Lung (tissue), 16 donors: ENCODE data around the gene GSPT1. TPM values are rescaled to one million over a fixed set of nuclear protein-coding genes. Genes with fewer than 3 reads are reported as not detected.
"Not testable (repeated sequence)": the region's sequence is repeated elsewhere in the genome, so short reads cannot be mapped to it uniquely, and the experiment has no call there.

ENCODE experiments used
- ATAC-seq: fragments of 200-7000 bp; cut with Tn5 transposase; one replicate; pipeline ENCODE4 v1.9.1; 2020; ENCODE audit warnings: moderate number of reproducible peaks; ENCODE audit not compliant: insufficient read depth, low FRiP score
- DNase-seq, 3 donors: peaks; one replicate each; pipeline ENCODE4 v3.0.0-alpha.2; 2013 to 2017
- H3K27ac ChIP-seq, 2 donors: one replicate each; pipeline ENCODE4 v1.5.1; 2013; ENCODE audit warnings: mild to moderate bottlenecking in 2 of 2, moderate library complexity in 2 of 2, control low read depth in 1 of 2, inconsistent platforms in 1 of 2, low read depth in 1 of 2, low read length in 1 of 2
- H3K27me3 ChIP-seq, 3 donors: one replicate each; pipeline ENCODE4 v1.5.1; 2013; ENCODE audit warnings: low read length in 2 of 3; ENCODE audit not compliant: control insufficient read depth in 3 of 3, insufficient read depth in 3 of 3
- H3K36me3 ChIP-seq, 4 donors: one replicate each; pipeline ENCODE4 v1.5.1; 2013; ENCODE audit warnings: low read length in 4 of 4, mild to moderate bottlenecking in 1 of 4, moderate library complexity in 1 of 4; ENCODE audit not compliant: control insufficient read depth in 4 of 4, insufficient read depth in 4 of 4
- H3K4me1 ChIP-seq, 5 donors: one replicate each; pipeline ENCODE4 v1.5.1; 2013; ENCODE audit warnings: low read length in 5 of 5, mild to moderate bottlenecking in 2 of 5, moderate library complexity in 1 of 5; ENCODE audit not compliant: control insufficient read depth in 5 of 5, insufficient read depth in 5 of 5
- H3K4me3 ChIP-seq: one replicate; pipeline ENCODE4 v1.5.1; 2013; ENCODE audit warnings: mild to moderate bottlenecking, control low read depth, moderate library complexity
- H3K9ac ChIP-seq, 2 donors: one replicate each; pipeline ENCODE4 v1.5.1; 2013; ENCODE audit warnings: low read length in 2 of 2, control low read depth in 1 of 2; ENCODE audit not compliant: insufficient read depth in 1 of 2
- H3K9me3 ChIP-seq, 4 donors: one replicate each; pipeline ENCODE4 v1.5.1; 2013; ENCODE audit warnings: low read length in 3 of 4, mild to moderate bottlenecking in 1 of 4, moderate library complexity in 1 of 4; ENCODE audit not compliant: control insufficient read depth in 4 of 4, insufficient read depth in 3 of 4
- CTCF ChIP-seq: IDR thresholded peaks from 2 replicates; pipeline ENCODE4 v1.5.1; 2012; ENCODE audit warnings: mild to moderate bottlenecking; ENCODE audit errors: control extremely low read depth, extremely low read depth
- WGBS, 2 donors: extraction: QIAGEN DNeasy Blood & Tissue Kit; methylation state at CpG; one replicate each; pipeline ENCODE4 v1.1.7; 2013; 5-methylcytosine and 5-hydroxymethylcytosine counted together
- long read RNA-seq, 5 donors: transcript quantifications; one replicate each; lab custom pipeline, GENCODE V29; 2026
- polyA plus RNA-seq, 2 donors: library from polyadenylated mRNA; stranded (reverse); fragments of 200-250 nt; gene quantifications; one replicate each; pipeline ENCODE4 v1.2.1, GENCODE V29; 2013
- total RNA-seq, 2 donors: library from RNA; depleted of rRNA in 1 of 2; stranded (reverse); fragments of >200 nt in 1 of 2; gene quantifications; one replicate each; pipeline ENCODE4 v1.2.1, GENCODE V29; 2014 to 2021
- donor health status: control.
- donor health status: control.
- donor health status: Bipolar disorder and iron deficiency.
- donor health status: healthy.
- donor health status: DM: yes; HTN: yes; CAD: no.

Gene GSPT1
- 100 to 1,000 TPM; 106 to 116 TPM for total RNA-seq
- 10 to 100 TPM; 27.2 to 61.7 TPM for polyA plus RNA-seq
- long read RNA-seq, donor 1, full-length matches to known transcripts, result 17 of 22 reads
- long read RNA-seq, donor 1, partial matches to known transcripts, result 5 of 22 reads
- long read RNA-seq, donor 1, other reads (novel, unspliced or antisense), result 0 of 22 reads
- long read RNA-seq, donor 2, full-length matches to known transcripts, result 2 of 2 reads
- long read RNA-seq, donor 2, partial matches to known transcripts, result 0 of 2 reads
- long read RNA-seq, donor 2, other reads (novel, unspliced or antisense), result 0 of 2 reads
- long read RNA-seq, donor 3, full-length matches to known transcripts, result 8 of 8 reads
- long read RNA-seq, donor 3, partial matches to known transcripts, result 0 of 8 reads
- long read RNA-seq, donor 3, other reads (novel, unspliced or antisense), result 0 of 8 reads
- long read RNA-seq, donor 4, full-length matches to known transcripts, result 2 of 2 reads
- long read RNA-seq, donor 4, partial matches to known transcripts, result 0 of 2 reads
- long read RNA-seq, donor 4, other reads (novel, unspliced or antisense), result 0 of 2 reads
- long read RNA-seq, donor 5, full-length matches to known transcripts, result 15 of 15 reads
- long read RNA-seq, donor 5, partial matches to known transcripts, result 0 of 15 reads
- long read RNA-seq, donor 5, other reads (novel, unspliced or antisense), result 0 of 15 reads

DNA sequence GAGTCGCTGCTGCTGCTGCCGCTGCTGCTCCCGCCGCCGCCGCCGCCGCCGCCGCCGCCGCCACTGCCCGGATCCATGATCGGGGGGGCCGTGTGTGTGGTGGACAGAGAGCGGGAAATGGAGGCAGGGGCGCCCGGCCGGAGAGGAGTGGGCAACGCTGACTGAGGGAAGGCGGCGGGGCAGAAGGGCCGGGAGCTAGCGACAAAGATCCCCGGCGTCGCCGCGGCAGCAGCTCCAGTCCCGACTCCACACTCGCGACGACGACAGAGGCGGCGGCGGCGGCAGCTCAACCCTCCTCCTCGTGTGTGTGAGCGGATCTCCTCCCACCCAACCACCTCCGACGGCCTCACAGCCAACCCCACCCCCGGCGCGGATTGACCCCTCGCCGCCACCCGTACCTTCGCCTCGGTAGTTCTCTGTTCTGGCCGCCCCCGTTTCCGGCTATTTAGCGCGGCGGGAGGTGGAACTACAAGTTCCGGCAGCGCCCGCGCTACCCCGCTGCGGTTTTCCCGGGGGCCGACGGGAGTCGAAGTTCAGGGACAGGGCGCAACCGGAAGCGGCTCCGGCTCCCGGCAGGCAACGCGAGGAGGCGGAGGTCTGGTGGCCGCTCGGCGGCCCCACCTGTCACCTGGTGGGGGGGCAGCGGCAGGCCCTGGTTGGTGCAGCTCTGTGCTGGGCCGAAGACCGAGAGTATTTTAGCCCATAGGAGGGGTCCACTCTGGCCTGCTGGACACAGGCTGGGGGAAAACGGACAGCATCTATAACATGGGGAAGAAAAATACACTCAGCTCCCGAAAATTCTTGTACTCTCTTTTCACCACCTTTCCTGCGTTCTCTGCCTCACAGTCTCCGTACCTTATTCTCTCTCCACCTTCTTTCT, at the start of gene GSPT1:
GSPT1 (minus strand) TSS at position 313 of the 880 bp plus-strand sequence; CDS start at position 77, 236 bp downstream.
- no peaks in the 10 kb centered on the region for H3K9me3 ChIP-seq
- 1 to 2% methylated on average over 68 to 84 of the region's 84 CpGs for WGBS, 2 donors
- DNase-seq, result peak; percentile 99
- H3K27me3 ChIP-seq, result no peaks in the 10 kb centered on the region
- peaks cover 0 to 31% (median 17%) of the 10 kb centered on the region in 5 donors for H3K4me1 ChIP-seq
- peak; percentile 93 for ATAC-seq
- TF ChIP-seq CTCF, result no peak
- H3K27ac ChIP-seq, result peak within 1 kb of the TSS; percentile 93 to 96
- H3K36me3 ChIP-seq, result no peaks in the 10 kb centered on the region
- peak within 1 kb of the TSS in 1 of 2 donors; percentile 65 for H3K9ac ChIP-seq
- peak within 1 kb of the TSS; percentile 97 for H3K4me3 ChIP-seq

- no peak within 1 kb of the TSS for H3K9ac ChIP-seq
- DNase-seq (no peak), ATAC-seq (no peak)
- no peaks in the 10 kb centered on the region for H3K9me3 ChIP-seq
- no peak for TF ChIP-seq CTCF
- H3K36me3 ChIP-seq, result no peaks in the 10 kb centered on the region
- H3K27ac ChIP-seq, result no peak within 1 kb of the TSS
- no peak within 1 kb of the TSS for H3K4me3 ChIP-seq
- WGBS, 2 donors, result 80% methylated on average over 9 of the region's 9 CpGs
- H3K4me1 ChIP-seq, result no peaks in the 10 kb centered on the region
- no peaks in the 10 kb centered on the region for H3K27me3 ChIP-seq
Observed at GRCh38 chr16:11964761-11965551, 49.2 kb upstream of the GSPT1 start, which contains the start of gene TNFRSF17. Gene TNFRSF17, plus strand, starts transcription at chr16:11965210. Its CDS starts 115 bp downstream, at chr16:11965325.

- H3K4me1 ChIP-seq, result no peaks in the 10 kb centered on the region
- H3K27me3 ChIP-seq, result no peaks in the 10 kb centered on the region
- no peak overlapping the region for H3K4me3 ChIP-seq
- ATAC-seq, result no peak
- H3K9me3 ChIP-seq, result no peaks in the 10 kb centered on the region
- H3K27ac ChIP-seq, result no peak overlapping the region
- H3K9ac ChIP-seq, result no peak overlapping the region
- DNase-seq, result no peak
- no peaks in the 10 kb centered on the region for H3K36me3 ChIP-seq
- WGBS, 2 donors, result 91 to 96% methylated on average over 6 of the region's 6 CpGs
- no peak for TF ChIP-seq CTCF
Observed at GRCh38 chr16:11963706-11964105, 48.0 kb upstream of the GSPT1 start.

DNA sequence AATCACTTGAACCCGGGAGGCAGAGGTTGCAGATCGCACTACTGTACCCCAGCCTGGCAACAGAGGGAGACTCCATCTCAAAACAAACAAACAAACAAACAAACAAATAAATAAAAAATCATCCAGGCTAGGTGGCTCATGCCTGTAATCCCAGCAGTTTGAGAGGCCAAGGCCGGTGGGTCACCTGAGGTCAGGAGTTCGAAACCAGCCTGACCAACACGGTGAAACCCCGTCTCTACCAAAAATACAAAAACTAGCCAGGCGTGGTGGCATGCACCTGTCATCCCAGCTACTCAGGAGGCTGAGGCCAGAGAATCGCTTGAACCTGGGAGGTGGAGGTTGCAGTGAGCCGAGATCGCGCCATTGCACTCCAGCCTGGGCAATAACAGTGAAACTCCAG, 47.2 kb upstream of the GSPT1 start:
- not testable (repeated sequence) for H3K9me3 ChIP-seq, DNase-seq, H3K4me1 ChIP-seq, H3K27me3 ChIP-seq, H3K36me3 ChIP-seq, ATAC-seq, H3K27ac ChIP-seq, H3K9ac ChIP-seq, H3K4me3 ChIP-seq
- WGBS, 2 donors, result 95 to 96% methylated on average over 11 of the region's 11 CpGs

GRCh38 chr16:11962457-11962856, 46.7 kb upstream of the GSPT1 start:
- 81 to 88% methylated on average over 5 of the region's 5 CpGs for WGBS, 2 donors
- H3K36me3 ChIP-seq, H3K27me3 ChIP-seq, H3K27ac ChIP-seq, ATAC-seq, H3K4me3 ChIP-seq, DNase-seq, H3K9me3 ChIP-seq, H3K9ac ChIP-seq, H3K4me1 ChIP-seq: not testable (repeated sequence)
